Neuronal stem cell (in vitro differentiated cells): ENCODE results near the gene TMEM87B.
"Not testable (repeated sequence)": the region's sequence is repeated elsewhere in the genome, so short reads cannot be mapped to it uniquely, and the experiment has no call there.

Source experiments
- DNase-seq: peaks from one replicate; pipeline ENCODE4 v3.0.0-alpha.2; 2013; ENCODE audit warnings: low spot score
- H2AFZ ChIP-seq: one replicate; pipeline ENCODE4 v1.6.1; 2013; ENCODE audit warnings: mild to moderate bottlenecking, low read length, inconsistent platforms
- H2AK5ac ChIP-seq: 2 replicates; pipeline ENCODE4 v1.6.1; 2013; ENCODE audit warnings: low read depth, mild to moderate bottlenecking, inconsistent platforms, low read length, moderate library complexity, mixed read lengths
- H2BK120ac ChIP-seq: 2 replicates; pipeline ENCODE4 v1.6.1; 2013; ENCODE audit warnings: low read depth, mild to moderate bottlenecking, inconsistent platforms, low read length, moderate library complexity, mixed read lengths
- H2BK12ac ChIP-seq: one replicate; pipeline ENCODE4 v1.6.1; 2013; ENCODE audit warnings: low read length, inconsistent platforms
- H2BK15ac ChIP-seq: 2 replicates; pipeline ENCODE4 v1.6.1; 2013; ENCODE audit warnings: mild to moderate bottlenecking, low read length, inconsistent platforms, mixed read lengths
- H2BK5ac ChIP-seq: one replicate; pipeline ENCODE4 v1.6.1; 2013; ENCODE audit warnings: inconsistent platforms, mild to moderate bottlenecking, low read length, moderate library complexity
- H3K14ac ChIP-seq: one replicate; pipeline ENCODE4 v1.6.1; 2013; ENCODE audit warnings: low read length, inconsistent platforms
- H3K18ac ChIP-seq: 2 replicates; pipeline ENCODE4 v1.6.1; 2013; ENCODE audit warnings: low read length, inconsistent platforms
- H3K23ac ChIP-seq: 2 replicates; pipeline ENCODE4 v1.6.1; 2013; ENCODE audit warnings: low read depth, mild to moderate bottlenecking, mixed read lengths, low read length, inconsistent platforms; ENCODE audit not compliant: poor library complexity
- H3K27ac ChIP-seq: replicated peaks from 3 replicates; pipeline ENCODE4 v1.5.1; 2013; ENCODE audit warnings: low read length, inconsistent platforms
- H3K27me3 ChIP-seq, 3 experiments: 2 replicates each; pipeline ENCODE4 v1.6.1; 2013; ENCODE audit warnings: low read length in 3 of 3, mild to moderate bottlenecking in 2 of 3, inconsistent platforms in 1 of 3, low read depth in 1 of 3, mixed read lengths in 1 of 3, moderate library complexity in 1 of 3; ENCODE audit not compliant: control insufficient read depth in 3 of 3, insufficient read depth in 3 of 3
- H3K36me3 ChIP-seq, 2 donors: replicated peaks in 1 of 2; 2 replicates each; pipeline ENCODE4 v1.6.1; 2013; ENCODE audit warnings: low read length in 2 of 2; ENCODE audit not compliant: control insufficient read depth in 2 of 2, insufficient read depth in 2 of 2
- H3K4ac ChIP-seq: 2 replicates; pipeline ENCODE4 v1.6.1; 2013; ENCODE audit warnings: inconsistent platforms, mild to moderate bottlenecking, low read length, moderate library complexity
- H3K4me1 ChIP-seq, 2 donors: 1 replicate in 1 of 2; 2 replicates in 1 of 2; pipeline ENCODE4 v1.6.1; 2013; ENCODE audit warnings: low read length in 2 of 2, low read depth in 1 of 2; ENCODE audit not compliant: control insufficient read depth in 2 of 2, insufficient read depth in 1 of 2
- H3K4me2 ChIP-seq: one replicate; pipeline ENCODE4 v1.6.1; 2013; ENCODE audit warnings: mild to moderate bottlenecking, low read length, inconsistent platforms; ENCODE audit not compliant: insufficient read depth, poor library complexity, severe bottlenecking
- H3K4me3 ChIP-seq, 2 donors: 2 replicates each; pipeline ENCODE4 v1.5.1; 2013; ENCODE audit warnings: low read length in 2 of 2, mild to moderate bottlenecking in 2 of 2, inconsistent platforms in 1 of 2, moderate library complexity in 1 of 2
- H3K79me1 ChIP-seq: one replicate; pipeline ENCODE4 v1.6.1; 2013; ENCODE audit warnings: low read depth, mild to moderate bottlenecking, inconsistent platforms, low read length, moderate library complexity
- H3K9ac ChIP-seq: one replicate; pipeline ENCODE4 v1.6.1; 2013; ENCODE audit warnings: mild to moderate bottlenecking, low read depth, low read length, inconsistent platforms; ENCODE audit not compliant: poor library complexity
- H3K9me3 ChIP-seq, 2 donors: replicated peaks in 1 of 2; 2 replicates each; pipeline versions ENCODE3 to v1.6.1; 2013; ENCODE audit warnings: low read length in 2 of 2, mild to moderate bottlenecking in 2 of 2, inconsistent platforms in 1 of 2, low read depth in 1 of 2, mixed read lengths in 1 of 2, moderate library complexity in 1 of 2; ENCODE audit not compliant: control insufficient read depth in 2 of 2, insufficient read depth in 1 of 2
- H4K8ac ChIP-seq: one replicate; pipeline ENCODE4 v1.6.1; 2013; ENCODE audit warnings: low read depth, mild to moderate bottlenecking, inconsistent platforms, low read length, moderate library complexity
- H4K91ac ChIP-seq: one replicate; pipeline ENCODE4 v1.6.1; 2013; ENCODE audit warnings: low read length, low read depth, mild to moderate bottlenecking, inconsistent platforms; ENCODE audit not compliant: poor library complexity
- WGBS, 2 donors: extraction: QIAGEN DNeasy Blood & Tissue Kit; methylation state at CpG; one replicate each; pipeline ENCODE4 v1.1.7; 2013; ENCODE audit warnings: missing lambda C conversion rate in 2 of 2, mixed read lengths in 1 of 2; ENCODE audit not compliant: insufficient read length in 2 of 2, insufficient replicate concordance in 1 of 2; ENCODE audit errors: extremely low coverage in 2 of 2; 5-methylcytosine and 5-hydroxymethylcytosine counted together

TMEM87B gene

DNA sequence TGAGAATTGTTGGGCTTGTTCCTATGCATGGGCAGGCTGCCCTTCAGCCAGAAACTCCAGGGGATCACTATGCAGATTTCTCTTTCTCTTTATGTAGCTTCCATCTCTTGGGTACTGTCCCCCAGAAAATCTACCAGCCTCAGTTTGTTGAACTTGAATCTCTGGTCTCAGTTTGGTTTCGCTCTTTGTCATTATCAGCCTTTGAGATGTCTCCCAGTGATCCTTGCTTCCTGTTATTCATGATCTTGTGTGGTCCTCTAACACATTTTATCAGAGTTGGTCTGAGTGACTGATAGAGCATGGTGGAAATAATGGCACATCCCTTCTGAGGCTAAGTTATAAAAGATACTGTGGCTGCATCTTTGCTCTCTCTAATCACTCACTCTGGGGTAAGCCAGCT, 7.8 kb downstream of the TMEM87B start:
- Histone ChIP-seq H3K4me3 (no peak overlapping the region), H2AFZ (no peak overlapping the region), H3K18ac (no peak overlapping the region), H2AK5ac (no peak overlapping the region), H3K36me3 (peaks cover 4 to 72% of the 10 kb centered on the region in 2 donors), H3K4ac (no peak overlapping the region), H4K8ac (no peak overlapping the region), H2BK120ac (no peak overlapping the region), H2BK12ac (no peak overlapping the region), H4K91ac (no peak overlapping the region), H3K27me3 (no peaks in the 10 kb centered on the region), H2BK15ac (no peak overlapping the region), H3K27ac (no peak overlapping the region), H2BK5ac (no peak overlapping the region), H3K9ac (no peak overlapping the region), H3K4me1 (no peaks in the 10 kb centered on the region), H3K4me2 (no peak overlapping the region), H3K23ac (no peak overlapping the region), H3K79me1 (no peaks in the 10 kb centered on the region), H3K9me3 (peaks cover 0 to 5% of the 10 kb centered on the region in 2 donors), H3K14ac (no peak overlapping the region)
- DNase-seq: no peak
- WGBS, 2 donors: no CpG with 5 or more reads among the region's 1 CpG

DNA sequence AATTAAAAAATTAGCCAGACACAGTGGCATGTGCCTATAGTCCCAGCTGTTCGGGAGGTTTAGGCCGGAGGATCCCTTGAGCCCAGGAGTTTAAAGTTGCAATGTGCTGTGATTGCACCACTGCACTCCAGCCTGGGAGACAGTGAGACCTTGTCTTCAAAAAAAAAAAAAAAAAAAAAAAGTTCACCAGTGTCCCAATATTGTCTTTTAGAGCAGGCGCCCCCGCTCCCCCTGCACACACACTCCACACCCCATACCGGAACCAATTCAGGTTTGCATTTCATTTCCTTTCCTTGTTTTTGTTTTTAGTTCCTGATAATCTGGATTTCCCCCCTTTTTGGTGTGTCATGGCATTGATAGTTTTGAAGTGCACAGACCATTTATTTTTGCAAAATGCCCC, 10.4 kb downstream of the TMEM87B start:
- Histone ChIP-seq H2BK12ac (no peak overlapping the region), H4K91ac (no peak overlapping the region), H4K8ac (no peak overlapping the region), H3K23ac (no peak overlapping the region), H3K14ac (no peak overlapping the region), H3K79me1 (no peaks in the 10 kb centered on the region), H3K4me2 (no peak overlapping the region), H2BK120ac (no peak overlapping the region), H3K18ac (no peak overlapping the region), H3K4me1 (no peaks in the 10 kb centered on the region), H3K27ac (no peak overlapping the region), H2BK15ac (no peak overlapping the region), H3K9me3 (peaks cover 0 to 15% of the 10 kb centered on the region in 2 donors), H3K36me3 (peaks cover 4 to 83% of the 10 kb centered on the region in 2 donors), H2AFZ (no peak overlapping the region), H3K27me3 (no peaks in the 10 kb centered on the region), H2AK5ac (no peak overlapping the region), H2BK5ac (no peak overlapping the region), H3K4ac (no peak overlapping the region), H3K9ac (no peak overlapping the region), H3K4me3 (no peak overlapping the region)
- no peak for DNase-seq
- WGBS, 2 donors: no CpG with 5 or more reads among the region's 5 CpGs

DNA sequence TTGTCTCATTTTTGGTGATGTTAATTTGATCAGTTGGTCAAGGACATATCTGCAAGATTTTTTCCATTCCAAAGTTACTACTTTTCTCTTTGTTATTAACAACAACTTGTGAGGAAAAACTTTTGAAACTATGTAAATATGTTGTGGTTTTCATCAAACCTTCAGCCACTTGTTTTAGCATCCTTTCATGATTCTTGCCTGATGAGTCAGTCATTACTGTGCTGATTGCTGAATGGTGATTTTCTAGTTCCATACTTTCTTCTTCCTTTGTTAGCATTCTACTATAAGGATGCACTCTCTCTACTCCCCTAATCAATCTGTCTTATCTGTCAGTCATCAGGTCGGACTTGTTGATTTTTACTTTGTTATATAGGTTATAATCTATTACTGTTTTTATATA, 10.9 kb downstream of the TMEM87B start:
- Histone ChIP-seq H3K4ac (no peak overlapping the region), H2BK120ac (no peak overlapping the region), H2BK5ac (no peak overlapping the region), H3K27ac (no peak overlapping the region), H2AFZ (no peak overlapping the region), H3K36me3 (peaks cover 4 to 81% of the 10 kb centered on the region in 2 donors), H2BK15ac (no peak overlapping the region), H3K4me3 (no peak overlapping the region), H3K14ac (no peak overlapping the region), H4K91ac (no peak overlapping the region), H2BK12ac (no peak overlapping the region), H3K9me3 (peaks cover 0 to 16% of the 10 kb centered on the region in 2 donors), H4K8ac (no peak overlapping the region), H3K9ac (no peak overlapping the region), H3K79me1 (no peaks in the 10 kb centered on the region), H3K18ac (no peak overlapping the region), H2AK5ac (no peak overlapping the region), H3K4me2 (no peak overlapping the region), H3K4me1 (no peaks in the 10 kb centered on the region), H3K27me3 (no peaks in the 10 kb centered on the region), H3K23ac (no peak overlapping the region)
- DNase-seq: no peak
- WGBS, 2 donors: no CpG with 5 or more reads among the region's 1 CpG

DNA sequence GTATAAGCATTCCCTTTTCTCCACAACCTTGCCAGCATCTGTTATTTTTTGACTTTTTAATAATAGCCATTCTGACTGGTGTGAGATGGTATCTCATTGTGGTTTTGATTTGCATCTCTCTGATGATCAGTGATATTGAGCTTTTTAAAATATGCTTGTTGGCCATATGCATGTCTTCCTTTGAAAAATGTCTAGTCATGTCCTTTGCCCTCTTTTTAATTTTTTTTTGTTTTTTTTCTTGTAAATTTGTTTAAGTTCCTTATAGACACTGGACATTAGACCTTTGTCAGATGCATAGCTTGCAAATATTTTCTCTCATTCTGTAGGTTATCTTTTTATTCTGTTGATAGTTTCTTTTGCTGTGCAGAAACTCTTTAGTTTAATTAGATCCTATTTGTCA, 14.7 kb downstream of the TMEM87B start:
- not testable (repeated sequence) for H3K23ac ChIP-seq

More for the DNA sequence above, 14.7 kb downstream of the TMEM87B start:
- peaks cover 2 to 53% of the 10 kb centered on the region in 2 donors for H3K36me3 ChIP-seq
- H2AFZ ChIP-seq, H3K27ac ChIP-seq, H4K91ac ChIP-seq, H3K14ac ChIP-seq, H2BK15ac ChIP-seq, DNase-seq, H2AK5ac ChIP-seq, H3K27me3 ChIP-seq, H3K79me1 ChIP-seq, H2BK120ac ChIP-seq, H3K4ac ChIP-seq, H3K9ac ChIP-seq, H2BK5ac ChIP-seq, H3K4me1 ChIP-seq, H3K4me3 ChIP-seq, H3K18ac ChIP-seq, H2BK12ac ChIP-seq, H4K8ac ChIP-seq, H3K4me2 ChIP-seq: not testable (repeated sequence)
- peaks cover 3 to 25% of the 10 kb centered on the region in 2 donors for H3K9me3 ChIP-seq
